LNCAP (cell line): ENCODE measurements around the gene IGFL1.

Experiments used
- CTCF ChIP-seq: fragments of 450-650 bp; IDR thresholded peaks from 2 replicates; pipeline ENCODE4 v1.5.1; 2017; ENCODE audit warnings: mild to moderate bottlenecking

IGFL1 gene

GRCh38 chr19:46217476-46217875, 12.1 kb upstream of the IGFL1 start:
- TF ChIP-seq CTCF, result no peak

GRCh38 chr19:46218160-46218559, 11.4 kb upstream of the IGFL1 start:
- no peak for TF ChIP-seq CTCF

GRCh38 chr19:46220038-46220615, 9.4 kb upstream of the IGFL1 start:
- TF ChIP-seq CTCF, result no peak

- TF ChIP-seq CTCF, result no peak
Measured at GRCh38 chr19:46221152-46221551, 8.4 kb upstream of the IGFL1 start.

- TF ChIP-seq CTCF, result no peak
Measured at GRCh38 chr19:46221981-46222610, 7.4 kb upstream of the IGFL1 start.

GRCh38 chr19:46224773-46225172, 4.8 kb upstream of the IGFL1 start:
- TF ChIP-seq CTCF, result no peak

- TF ChIP-seq CTCF, result no peak
Measured at GRCh38 chr19:46225558-46226004, 4.0 kb upstream of the IGFL1 start.
